GM12878 (cell line): ENCODE results near the gene SLC35F2. TPM values are rescaled to one million over a fixed set of nuclear protein-coding genes. Genes with fewer than 3 reads are reported as not detected.

ENCODE experiments used
- ATAC-seq: fragments of 200-7000 bp; cut with Tn5 transposase; 3 replicates; pipeline ENCODE4 v1.9.1; 2020; ENCODE audit warnings: mild to moderate bottlenecking, moderate library complexity
- BruUV-seq: library from RNA; stranded (reverse); fragments of 400-500 nt; replicated peaks from 2 replicates; lab custom pipeline; 2021; lab: Mats Ljungman, UMichigan
- CTCF ChIA-PET: fragments of 300-600 bp; sonication (Branson Sonifier 250); formaldehyde crosslinking; extraction: SDS; loops from one replicate; lab custom pipeline; 2021; ENCODE audit warnings: inconsistent platforms; lab: Yijun Ruan, JAX
- POLR2A ChIA-PET: fragments of 350-600 bp; formaldehyde crosslinking; extraction: SDS; loops from one replicate; lab custom pipeline; 2021; ENCODE audit warnings: inconsistent platforms; lab: Charles Lee
- RAD21 ChIA-PET: fragments of 300-600 bp; sonication (Branson Sonifier 250); formaldehyde crosslinking; loops from one replicate; lab custom pipeline; 2023; ENCODE audit warnings: antibody characterized with exemption; ENCODE audit not compliant: unreplicated experiment; lab: Charles Lee
- SMC1A ChIA-PET: fragments of 300-600 bp; sonication (Branson Sonifier 250); formaldehyde crosslinking; loops from one replicate; lab custom pipeline; 2023; ENCODE audit not compliant: unreplicated experiment, uncharacterized antibody; lab: Charles Lee
- DNase-seq: peaks from one replicate; pipeline ENCODE4 v3.0.0-alpha.2; 2011; ENCODE audit warnings: low read depth, low spot score
- FAIRE-seq: peaks from 3 replicates; lab custom pipeline; 2011; peaks lifted over from hg19 to GRCh38; lab: Jason Lieb, UNC
- H2AFZ ChIP-seq: 2 replicates; pipeline ENCODE4 v1.6.0; 2011; ENCODE audit warnings: low read depth, low read length, control low read depth; ENCODE audit not compliant: control insufficient read depth
- H3K27ac ChIP-seq: 2 replicates; pipeline ENCODE4 v1.5.1; 2011; ENCODE audit warnings: control low read depth; ENCODE audit not compliant: control insufficient read depth, insufficient read depth
- H3K27me3 ChIP-seq, 2 experiments: replicated peaks in 1 of 2; 2 replicates each; pipeline versions ENCODE4 v1.6.0 to v1.6.1; 2011; ENCODE audit warnings: low read length in 1 of 2; ENCODE audit not compliant: control insufficient read depth in 2 of 2, insufficient read depth in 2 of 2
- H3K36me3 ChIP-seq, 2 experiments: 2 replicates each; pipeline ENCODE4 v1.5.1; 2011; ENCODE audit warnings: low read length in 1 of 2; ENCODE audit not compliant: control insufficient read depth in 2 of 2, insufficient read depth in 2 of 2
- H3K4me1 ChIP-seq: 2 replicates; pipeline ENCODE4 v1.6.1; 2011; ENCODE audit warnings: mild to moderate bottlenecking, low read length, moderate library complexity, mixed read lengths; ENCODE audit not compliant: control insufficient read depth, insufficient read depth
- H3K4me2 ChIP-seq: 2 replicates; pipeline ENCODE4 v1.6.0; 2011; ENCODE audit warnings: control low read depth; ENCODE audit not compliant: control insufficient read depth, insufficient read depth
- H3K4me3 ChIP-seq: fragments of 200-600 bp; sonication (generic); 2 replicates; pipeline ENCODE4 v1.5.1; 2016
- H3K79me2 ChIP-seq: 2 replicates; pipeline ENCODE4 v1.6.0; 2011; ENCODE audit warnings: low read length; ENCODE audit not compliant: control insufficient read depth, insufficient read depth
- H3K9ac ChIP-seq: 2 replicates; pipeline ENCODE4 v1.8.0; 2011; ENCODE audit warnings: low read length, control low read depth, mixed read lengths; ENCODE audit not compliant: control insufficient read depth, insufficient read depth
- H3K9me3 ChIP-seq: replicated peaks from 3 replicates; pipeline ENCODE4 v1.5.1; 2011; ENCODE audit warnings: mild to moderate bottlenecking, low read length; ENCODE audit not compliant: control insufficient read depth, insufficient read depth
- H4K20me1 ChIP-seq: 2 replicates; pipeline ENCODE4 v1.6.0; 2011; ENCODE audit not compliant: control insufficient read depth, insufficient read depth
- BMI1 ChIP-seq: fragments of 450-650 bp; IDR thresholded peaks from 2 replicates; pipeline ENCODE4 v1.6.1; 2016; ENCODE audit warnings: mild to moderate bottlenecking, moderate library complexity, borderline replicate concordance
- FOXK2 ChIP-seq: fragments of 450-650 bp; IDR thresholded peaks from 2 replicates; pipeline ENCODE4 v1.6.1; 2017; ENCODE audit warnings: mild to moderate bottlenecking, moderate library complexity
- IRF5 ChIP-seq: fragments of 450-650 bp; IDR thresholded peaks from 2 replicates; pipeline ENCODE4 v1.6.1; 2017; ENCODE audit warnings: borderline replicate concordance
- JUNB ChIP-seq: IDR thresholded peaks from 2 replicates; pipeline ENCODE4 v1.6.1; 2016; ENCODE audit warnings: antibody characterized with exemption, mild to moderate bottlenecking
- LARP7 ChIP-seq: fragments of 450-650 bp; IDR thresholded peaks from 2 replicates; pipeline ENCODE4 v1.6.1; 2017; ENCODE audit warnings: mild to moderate bottlenecking
- REST ChIP-seq: IDR thresholded peaks from 2 replicates; pipeline ENCODE4 v1.6.1; 2012; ENCODE audit warnings: mild to moderate bottlenecking, low read depth, low read length
- SMARCA5 ChIP-seq: fragments of 450-650 bp; IDR thresholded peaks from 2 replicates; pipeline ENCODE4 v1.6.1; 2017; ENCODE audit warnings: mild to moderate bottlenecking
- ZNF592 ChIP-seq: fragments of 450-650 bp; IDR thresholded peaks from 2 replicates; pipeline ENCODE4 v1.6.1; 2017; ENCODE audit warnings: mild to moderate bottlenecking, moderate library complexity
- WGBS: methylation state at CpG from one replicate; pipeline ENCODE4 v1.1.6; 2016; ENCODE audit warnings: low lambda C conversion rate; ENCODE audit not compliant: insufficient replicate concordance, insufficient coverage; ENCODE audit errors: missing lambda C conversion rate; 5-methylcytosine and 5-hydroxymethylcytosine counted together
- in situ Hi-C: fragments of 300-500 bp; cut with MboI; formaldehyde crosslinking; loops from 9 replicates; pipeline ENCODE4 v1.14.3; 2018; ENCODE audit warnings: mixed read lengths
- intact Hi-C: fragments of 100-400 bp; cut with micrococcal nuclease; formaldehyde crosslinking; loops from one replicate; pipeline ENCODE4 v1.14.2; 2022; ENCODE audit not compliant: unreplicated experiment
- polyA plus RNA-seq, 11 experiments: library from polyadenylated mRNA; depleted of rRNA in 4 of 11; unstranded in 6 of 11; stranded (reverse) in 5 of 11; fragments of >200 nt; fragmentation: Nextera tagmentation in 4 of 11; fragmentation: Illumina TruSeq in 1 of 11; extraction: Ambion mirVana in 4 of 11; extraction: Trizol in 1 of 11; gene quantifications; 1 replicate in 1 of 11; 2 replicates in 10 of 11; pipeline versions ENCODE4 v1.2.1 to v1.2.3, GENCODE V29; 2011 to 2016; ENCODE audit warnings: inconsistent platforms in 2 of 11, missing spikeins in 2 of 11, low read depth in 1 of 11
- total RNA-seq, 4 experiments: library from RNA; depleted of rRNA in 3 of 4; stranded (reverse); fragments of >200 nt in 3 of 4; fragmentation: Illumina TruSeq in 1 of 4; extraction: Trizol in 1 of 4; gene quantifications; 2 replicates each; pipeline versions ENCODE4 v1.2.1 to v1.2.3, GENCODE V29; 2013 to 2021
- TF ChIP-seq, protein P1 (sequence below): fragments of 450-650 bp; IDR thresholded peaks from 2 replicates; pipeline ENCODE4 v1.6.1; 2018; ENCODE audit warnings: mild to moderate bottlenecking, low read depth, moderate library complexity; ENCODE audit not compliant: partially characterized antibody

Gene SLC35F2
- total and polyA plus RNA-seq, 10 of the 15 experiments (the other 5 are each of a cell fraction or from before 2014, with no cell fraction given): 15.2 to 48.8 (median 40.1) TPM

- ChIA-PET SMC1A (interaction anchor here (1.3 to 4.0 kb wide), 2 partner anchors 17 to 19 kb away, joined by 3 to 17 read pairs; no protein-coding TSS in a partner anchor), RAD21 (interaction anchor here (0.8 to 3.9 kb wide), 4 partner anchors 15 to 277 kb away, joined by 3 to 19 read pairs (median 3); no protein-coding TSS in a partner anchor), CTCF (no interaction called here), POLR2A (interaction anchor here (2.6 kb wide), 1 partner anchor 16 kb away, joined by 8 read pairs; no protein-coding TSS in a partner anchor)
- Histone ChIP-seq H3K9me3 (no peaks in the 10 kb centered on the region), H3K4me3 (peak overlapping the region; percentile 93), H3K79me2 (peaks cover 55% of the 10 kb centered on the region), H3K4me2 (peak overlapping the region; percentile 88), H3K36me3 (0 out of 4 replicates have a peak, but pooled peaks cover 0 to 2% of the 10 kb centered on the region in 2 experiments), H4K20me1 (no peaks in the 10 kb centered on the region), H2AFZ (no peak overlapping the region), H3K27me3 (no peaks in the 10 kb centered on the region), H3K27ac (peak overlapping the region; percentile 38), H3K9ac (peak overlapping the region; percentile 85), H3K4me1 (peaks cover 11% of the 10 kb centered on the region; the same call in 1 of the 2 replicates)
- WGBS: 50% methylated on average over 1 of the region's 7 CpGs
- intact Hi-C loops: loop anchor here (5.0 kb wide), 1 partner anchor 60 kb away; no protein-coding TSS in a partner anchor
- ATAC-seq (no peak), FAIRE-seq (no peak), DNase-seq (no peak)
- in situ Hi-C loops: no loop called here
- BruUV-seq: no TSS peak
- TF ChIP-seq LARP7 (no peak), FOXK2 (no peak), REST (no peak), SMARCA5 (no peak), IRF5 (no peak), ZNF592 (no peak), JUNB (no peak), BMI1 (no peak)
- TF ChIP-seq, protein P1, sequence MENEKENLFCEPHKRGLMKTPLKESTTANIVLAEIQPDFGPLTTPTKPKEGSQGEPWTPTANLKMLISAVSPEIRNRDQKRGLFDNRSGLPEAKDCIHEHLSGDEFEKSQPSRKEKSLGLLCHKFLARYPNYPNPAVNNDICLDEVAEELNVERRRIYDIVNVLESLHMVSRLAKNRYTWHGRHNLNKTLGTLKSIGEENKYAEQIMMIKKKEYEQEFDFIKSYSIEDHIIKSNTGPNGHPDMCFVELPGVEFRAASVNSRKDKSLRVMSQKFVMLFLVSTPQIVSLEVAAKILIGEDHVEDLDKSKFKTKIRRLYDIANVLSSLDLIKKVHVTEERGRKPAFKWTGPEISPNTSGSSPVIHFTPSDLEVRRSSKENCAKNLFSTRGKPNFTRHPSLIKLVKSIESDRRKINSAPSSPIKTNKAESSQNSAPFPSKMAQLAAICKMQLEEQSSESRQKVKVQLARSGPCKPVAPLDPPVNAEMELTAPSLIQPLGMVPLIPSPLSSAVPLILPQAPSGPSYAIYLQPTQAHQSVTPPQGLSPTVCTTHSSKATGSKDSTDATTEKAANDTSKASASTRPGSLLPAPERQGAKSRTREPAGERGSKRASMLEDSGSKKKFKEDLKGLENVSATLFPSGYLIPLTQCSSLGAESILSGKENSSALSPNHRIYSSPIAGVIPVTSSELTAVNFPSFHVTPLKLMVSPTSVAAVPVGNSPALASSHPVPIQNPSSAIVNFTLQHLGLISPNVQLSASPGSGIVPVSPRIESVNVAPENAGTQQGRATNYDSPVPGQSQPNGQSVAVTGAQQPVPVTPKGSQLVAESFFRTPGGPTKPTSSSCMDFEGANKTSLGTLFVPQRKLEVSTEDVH: no peak
Measured at GRCh38 chr11:107856981-107857517, 1.5 kb downstream of the SLC35F2 start.
